GM19468 (cell line): Measurements from ENCODE around the gene EPB41L2.

Experiments
- ATAC-seq: cut with Tn5 transposase; IDR thresholded peaks from one replicate; pipeline ENCODE4 v1.9.1; 2021; ENCODE audit warnings: mild to moderate bottlenecking, moderate library complexity, moderate number of reproducible peaks; ENCODE audit not compliant: unreplicated experiment; ENCODE audit errors: extremely low read depth

The EPB41L2 gene

DNA sequence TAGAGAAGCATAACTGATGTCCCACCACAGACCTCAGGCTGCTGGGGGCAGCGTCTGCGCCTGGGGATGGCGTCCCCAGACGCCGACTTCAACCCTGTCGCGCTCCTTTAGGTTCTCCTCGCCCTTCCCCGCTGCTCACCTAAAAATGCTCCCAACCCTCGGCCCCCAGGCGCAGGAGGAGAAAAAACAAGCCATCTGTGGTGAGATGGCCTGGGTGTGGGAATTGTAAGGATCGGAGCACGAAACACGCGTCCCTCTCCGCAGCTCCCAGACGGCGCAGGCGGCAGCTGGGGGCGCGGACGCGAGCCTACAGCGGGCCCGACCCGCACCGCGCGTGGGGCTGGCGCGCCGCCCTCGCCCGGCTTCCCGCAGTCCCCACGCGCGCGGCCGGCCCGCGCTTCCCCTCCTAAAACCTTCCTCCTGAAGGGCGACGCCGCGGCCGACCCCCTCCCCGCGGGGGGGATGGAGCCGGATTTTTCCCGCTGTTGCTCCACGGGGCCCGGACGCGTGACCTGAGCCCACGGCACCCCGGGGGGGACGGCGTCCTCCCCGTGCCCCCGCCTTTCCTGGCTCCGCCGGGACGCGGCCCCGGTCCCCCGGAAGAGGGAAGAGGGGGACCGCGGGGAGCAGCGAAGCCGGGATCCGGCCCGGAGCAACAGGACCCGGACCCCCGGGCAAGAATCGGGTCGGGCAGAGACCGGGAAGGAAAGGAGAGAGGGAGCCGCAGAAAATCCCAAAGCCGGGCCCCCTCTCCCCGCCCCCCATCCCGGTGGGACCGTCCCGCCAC is 611 bp downstream of the EPB41L2 start:
- ATAC-seq: no peak

- no peak for ATAC-seq
These were observed 1.3 kb downstream of the EPB41L2 start for GRCh38 chr6:131061751-131062119.

DNA sequence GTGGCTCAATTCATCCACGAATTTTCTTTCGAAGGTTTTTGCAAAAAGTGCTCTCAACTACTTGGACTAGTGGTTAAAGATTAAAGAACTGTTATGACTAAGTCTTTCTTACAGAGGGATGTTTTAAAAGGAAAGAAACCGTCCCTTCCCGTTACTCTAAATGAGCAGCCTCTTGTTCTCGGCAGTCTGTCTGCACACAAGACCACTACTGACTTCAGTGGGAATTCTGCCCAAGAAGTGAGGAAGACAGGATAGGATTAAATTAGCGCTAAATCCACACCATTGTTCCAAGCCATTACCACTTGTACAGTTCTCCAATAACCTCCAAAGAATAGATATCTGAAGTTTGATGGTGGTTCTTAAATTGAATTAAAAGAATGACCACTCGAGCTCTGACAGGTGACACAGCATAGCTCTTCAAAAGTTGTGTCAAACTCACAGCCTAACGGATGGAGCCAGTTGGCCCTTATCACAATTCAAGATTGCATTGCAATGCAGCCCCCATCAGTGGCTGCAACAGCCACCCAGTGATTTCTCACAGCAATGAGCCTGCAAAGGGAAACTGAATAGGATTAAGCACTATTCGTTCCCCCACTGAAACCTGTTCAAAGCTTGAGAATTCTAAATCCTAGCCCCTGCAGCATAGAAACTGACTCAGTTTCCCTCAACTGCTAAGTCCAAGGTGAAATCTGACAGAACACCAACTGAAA is 1.8 kb downstream of the EPB41L2 start:
- ATAC-seq: no peak

DNA sequence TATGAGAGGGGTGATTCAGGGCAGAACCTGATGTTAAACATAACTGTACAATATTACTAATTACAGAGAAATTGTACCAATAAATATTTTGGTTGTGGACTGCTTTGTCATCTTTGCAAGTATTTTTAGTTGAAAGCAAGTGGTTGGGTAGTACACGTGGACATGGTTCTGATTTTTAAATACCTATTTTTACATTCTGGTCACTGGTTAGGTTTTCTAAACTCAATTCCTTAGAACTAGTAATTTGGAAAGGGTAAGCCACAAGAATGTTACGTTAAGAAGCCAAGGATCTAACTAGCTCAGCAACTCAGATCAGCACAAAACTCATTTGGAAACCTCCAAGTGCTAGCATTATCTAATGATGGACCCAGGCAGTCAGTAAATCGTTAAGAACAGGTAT is 2.7 kb downstream of the EPB41L2 start:
- no peak for ATAC-seq

GRCh38 chr6:131059486-131059885 is 3.6 kb downstream of the EPB41L2 start:
- ATAC-seq: no peak

DNA sequence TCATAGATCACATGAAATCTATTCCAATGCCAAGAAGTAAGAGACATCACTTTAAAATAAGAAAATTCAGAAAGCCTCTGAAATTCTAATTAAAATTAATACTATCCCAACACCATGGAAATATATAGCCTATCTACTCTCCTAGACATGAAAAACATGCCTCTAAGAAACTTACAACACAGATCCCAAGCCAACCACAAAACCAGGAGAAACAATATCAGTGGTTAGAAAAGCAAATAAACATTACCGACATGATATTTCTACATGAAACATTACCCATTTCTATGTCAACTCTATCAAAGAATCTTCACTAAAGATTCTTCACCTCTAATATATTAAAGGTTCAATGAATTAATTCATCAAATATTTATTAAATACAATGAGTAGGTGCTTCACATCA is 4.8 kb downstream of the EPB41L2 start:
- ATAC-seq: no peak

DNA sequence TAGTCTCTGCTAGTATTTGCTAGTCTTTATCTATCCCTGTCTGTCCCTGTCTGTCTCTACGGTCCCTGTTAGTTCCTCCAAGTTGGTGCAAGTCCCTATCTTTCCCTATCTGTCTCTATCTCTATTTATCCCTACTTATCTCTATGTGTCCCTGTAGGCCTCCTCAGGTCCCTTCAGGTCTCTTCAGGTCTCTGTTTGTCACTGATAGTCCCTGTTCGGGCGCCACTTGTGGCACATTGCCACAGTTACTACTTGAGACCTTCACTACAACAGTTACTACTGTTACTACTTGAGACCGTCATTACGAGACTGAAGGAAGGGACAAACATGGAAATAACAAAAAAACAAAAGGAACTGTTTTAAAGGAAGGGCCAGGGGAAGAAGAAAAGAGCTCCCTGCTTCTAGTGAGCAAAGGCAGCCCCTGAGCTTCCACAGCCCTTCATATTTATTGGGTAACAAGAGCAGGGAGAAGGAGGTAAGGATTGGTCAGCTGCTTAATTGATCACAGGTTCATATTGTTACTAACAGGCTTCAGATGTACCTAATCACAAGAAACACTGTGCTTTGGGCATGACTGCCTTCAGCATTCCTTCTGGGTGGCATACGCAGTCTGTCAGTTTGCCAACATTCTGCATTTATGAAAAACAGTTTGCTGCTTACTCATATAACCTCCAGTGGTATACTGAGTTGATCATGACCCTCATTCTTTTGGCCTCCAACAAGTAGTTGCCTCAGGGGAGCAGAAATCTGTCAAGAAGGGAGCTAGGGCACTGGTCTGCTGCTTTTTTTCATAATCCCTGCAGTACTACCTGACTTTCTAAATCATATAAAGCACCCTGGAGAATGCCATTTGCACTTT is 8.4 kb downstream of the EPB41L2 start:
- no peak for ATAC-seq

GRCh38 chr6:131053546-131054240 is 9.4 kb downstream of the EPB41L2 start:
- ATAC-seq: no peak

DNA sequence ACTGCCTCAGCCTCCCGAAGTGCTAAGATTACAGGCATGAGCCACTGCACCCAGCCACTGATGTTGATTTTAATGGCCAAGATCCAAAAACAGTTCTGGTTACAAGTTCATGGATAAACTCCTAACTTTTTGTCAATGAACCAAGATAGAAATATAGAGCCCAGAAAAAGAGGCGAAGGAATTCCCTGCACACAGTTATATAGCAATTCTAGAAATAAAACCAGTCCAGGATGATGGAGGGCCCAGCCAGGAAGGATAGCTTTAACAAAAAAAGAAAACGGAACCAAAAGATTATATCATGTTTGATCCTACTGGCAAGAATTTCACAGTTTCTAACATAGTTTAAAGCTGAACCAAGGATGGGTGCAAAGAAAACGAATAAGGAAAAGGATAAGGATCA is 10.9 kb downstream of the EPB41L2 start:
- no peak for ATAC-seq

DNA sequence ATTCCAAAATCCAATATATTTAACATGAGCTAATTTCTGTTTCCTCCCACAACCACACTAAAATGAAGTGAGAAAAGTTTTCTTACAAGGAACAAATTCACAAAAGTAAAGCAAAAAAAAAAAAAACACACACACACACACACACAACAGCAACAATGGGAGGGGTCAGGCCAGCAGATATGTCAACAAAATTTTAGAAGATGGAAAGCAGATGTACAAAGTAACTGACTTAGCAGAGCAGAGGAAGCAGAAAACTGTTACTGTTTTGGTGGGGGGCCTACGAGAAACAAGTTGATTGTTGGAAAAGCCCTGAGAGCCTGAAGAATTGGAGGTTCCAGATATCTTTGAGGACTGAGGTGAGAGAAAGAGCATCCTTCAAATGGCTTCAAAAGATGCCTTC is 11.7 kb downstream of the EPB41L2 start:
- ATAC-seq: no peak

DNA sequence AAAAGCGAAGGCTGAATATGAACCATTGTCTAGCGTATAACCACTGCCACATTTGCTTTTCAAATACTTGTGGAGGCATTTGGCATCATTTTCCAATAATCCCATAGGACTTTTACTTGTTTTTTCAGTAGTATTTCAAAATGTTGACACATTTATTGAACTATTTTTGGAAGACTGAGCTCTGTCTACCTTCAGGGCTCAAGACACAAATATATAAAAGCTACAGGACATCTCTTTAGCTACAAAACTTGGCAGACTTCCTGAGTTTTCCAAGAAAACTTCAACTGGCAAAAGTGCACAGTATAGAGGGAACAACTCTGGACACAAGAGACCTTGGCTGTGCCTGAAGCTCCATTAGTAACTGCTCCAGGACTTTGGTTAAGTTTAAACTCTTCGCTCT is 13.4 kb downstream of the EPB41L2 start:
- no peak for ATAC-seq

GRCh38 chr6:131048933-131049515 is 14.0 kb downstream of the EPB41L2 start:
- no peak for ATAC-seq

DNA sequence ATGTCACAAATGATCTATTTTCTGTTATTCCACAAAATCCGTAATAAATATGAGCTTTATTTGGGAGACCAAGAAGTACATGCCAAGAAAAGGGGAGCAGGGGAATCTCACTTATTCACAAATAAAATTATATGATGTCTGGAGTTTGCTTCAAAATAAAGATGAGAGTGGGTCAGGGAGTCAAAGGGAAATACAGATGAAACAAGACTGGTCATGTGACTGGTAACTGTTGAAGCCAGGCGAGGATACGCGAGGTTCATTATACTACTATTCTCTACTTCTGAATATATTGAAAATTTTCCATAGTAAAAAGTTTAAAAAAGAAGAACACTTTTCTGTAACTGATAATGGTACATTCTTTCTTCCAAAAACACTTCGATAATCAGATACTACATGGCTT is 14.6 kb downstream of the EPB41L2 start:
- ATAC-seq: no peak

DNA sequence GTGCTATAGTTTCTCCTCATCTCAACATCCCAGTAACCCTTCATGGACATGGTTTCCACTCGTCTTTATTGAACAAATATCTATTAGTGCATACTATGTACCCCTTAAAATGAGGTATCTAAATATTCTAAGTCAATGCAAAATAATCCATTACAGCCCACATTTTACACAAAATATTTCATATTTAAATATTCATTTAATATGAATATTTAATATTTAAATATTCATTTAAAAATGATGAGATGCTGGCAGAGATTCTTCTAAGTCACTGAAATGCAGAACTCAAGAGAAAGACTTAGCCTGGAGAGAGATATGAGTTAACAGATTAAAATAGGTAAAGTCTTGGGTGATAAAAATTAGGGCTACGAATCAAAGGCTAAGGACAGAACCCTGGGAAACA is 17.9 kb downstream of the EPB41L2 start:
- no peak for ATAC-seq

DNA sequence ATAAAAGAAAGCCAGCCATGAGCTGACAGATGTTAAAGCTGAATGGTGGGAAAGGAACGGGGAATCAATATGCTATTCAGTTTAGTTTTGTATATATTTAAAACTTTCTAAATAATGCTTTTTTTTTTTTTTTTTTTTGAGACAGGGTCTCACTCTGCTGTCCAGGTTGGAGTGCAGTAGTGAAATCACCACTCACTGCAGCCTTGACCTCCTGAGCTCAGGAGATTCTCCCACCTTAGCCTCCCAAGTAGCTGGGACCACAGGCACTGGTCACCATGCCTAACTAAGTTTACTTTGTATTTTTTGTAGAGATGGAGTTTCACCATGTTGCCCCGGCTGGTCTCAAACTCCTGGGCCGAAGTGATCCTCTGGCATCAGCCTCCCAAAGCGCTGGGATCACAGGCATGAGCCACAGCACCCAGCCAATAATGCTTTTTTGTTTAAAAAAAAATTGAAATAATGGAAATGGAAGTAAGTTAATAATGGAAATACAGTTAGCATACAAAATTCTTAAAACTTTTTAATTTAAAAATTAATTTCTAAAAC is 19.1 kb downstream of the EPB41L2 start:
- ATAC-seq: no peak

GRCh38 chr6:131042664-131043063 is 20.4 kb downstream of the EPB41L2 start:
- no peak for ATAC-seq

DNA sequence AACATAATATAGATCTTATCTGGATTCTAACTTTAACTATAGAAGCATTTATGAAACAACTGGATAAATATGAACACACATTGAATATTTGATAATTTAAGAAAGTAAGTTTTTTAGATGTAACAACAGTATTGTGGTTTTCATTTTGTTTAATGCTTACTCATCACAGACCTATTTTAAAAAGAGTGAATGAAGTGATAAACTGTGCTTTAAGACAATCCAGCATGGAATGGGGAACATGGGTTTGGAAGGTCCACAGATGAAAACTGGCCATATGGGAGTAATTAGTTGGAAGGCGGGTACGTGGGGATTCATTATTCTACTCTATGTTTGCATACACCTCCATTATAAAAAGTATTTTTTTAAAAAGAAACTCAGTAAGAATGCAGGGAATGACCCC is 21.2 kb downstream of the EPB41L2 start:
- ATAC-seq: no peak

DNA sequence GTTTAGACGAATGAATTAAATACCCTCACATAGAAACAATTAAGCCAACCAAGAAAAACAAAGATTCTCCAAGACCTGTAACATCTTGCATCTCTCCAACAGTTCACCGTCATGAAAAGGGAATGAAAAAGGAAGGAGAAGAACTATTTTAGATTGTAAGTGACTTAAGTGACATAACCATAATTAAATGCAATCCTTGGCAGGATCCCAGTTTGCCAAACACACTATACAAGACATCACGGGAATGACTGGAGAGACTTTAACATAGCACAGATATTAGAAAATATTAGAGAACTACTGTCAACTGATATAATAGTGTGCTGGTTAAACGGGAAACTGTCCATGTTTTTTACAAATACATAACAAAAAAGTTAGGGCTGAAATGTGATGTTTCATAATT is 22.2 kb downstream of the EPB41L2 start:
- ATAC-seq: no peak

GRCh38 chr6:131039345-131039680 is 23.7 kb downstream of the EPB41L2 start:
- no peak for ATAC-seq
